ENCODE results near the gene OGDHL. TPM values are rescaled to one million over a fixed set of nuclear protein-coding genes. Genes with fewer than 3 reads are reported as not detected.

Gene OGDHL
- total RNA-seq, 1 experiment from 2014 or later: 22.6 TPM

- no peak overlapping the region for H3T11ph ChIP-seq (ENCODE audit: low read length)
- Mint-ChIP-seq H3K27ac (no peak overlapping the region; a peak in 1 of 7 replicates), H3K36me3 (ENCODE audit: insufficient read depth in 1 of 3, low read depth in 3 of 3) (peaks cover 7 to 12% (median 11%) of the 10 kb centered on the region in 3 experiments; a peak in 5 of 7 replicates), H3K4me1 (no peaks in the 10 kb centered on the region), H3K4me3 (no peak overlapping the region), H3K9me3 (no peaks in the 10 kb centered on the region), H3K27me3 (ENCODE audit: low read depth) (no peaks in the 10 kb centered on the region)
- H2BK12ac ChIP-seq (ENCODE audit: insufficient read length, low read depth, low read length): no peak overlapping the region
- no peak overlapping the region for H3K23ac ChIP-seq (ENCODE audit: insufficient read length, low read depth, low read length)
- no peak overlapping the region for H2AK5ac ChIP-seq (ENCODE audit: insufficient read length, low read length)
- H3K9me3 ChIP-seq (ENCODE audit: control insufficient read depth, low read depth, low read length): no peaks in the 10 kb centered on the region
- H3K27me3 ChIP-seq (ENCODE audit: insufficient read depth, low read length): no peaks in the 10 kb centered on the region
- no peak overlapping the region for H4K8ac ChIP-seq (replicated peaks; ENCODE audit: insufficient read length, low read depth, low read length)
- H3K27ac ChIP-seq (ENCODE audit: insufficient read length, low read depth, low read length): no peak overlapping the region
- DNase-seq: no peak
- H2BK120ac ChIP-seq (ENCODE audit: low read depth, low read length, poor library complexity, severe bottlenecking): no peak overlapping the region
- H4K20me1 ChIP-seq (ENCODE audit: control insufficient read depth, insufficient read depth, insufficient read length): no peaks in the 10 kb centered on the region
- no peak overlapping the region for H3K56ac ChIP-seq (ENCODE audit: insufficient read length, low read depth, low read length)
- no peak overlapping the region for H3K9ac ChIP-seq (ENCODE audit: extremely low read depth, insufficient read length, low read length)
- TF ChIP-seq CTCF (conservative IDR thresholded peaks at IDR 0.05): no peak
- no peak overlapping the region for H2AFZ ChIP-seq (ENCODE audit: low read length)
- H2BK15ac ChIP-seq (ENCODE audit: low read depth, low read length): no peak overlapping the region
- no peaks in the 10 kb centered on the region for H3K79me2 ChIP-seq (ENCODE audit: insufficient read depth, low read length)
- H3K79me1 ChIP-seq (ENCODE audit: insufficient read depth, low read depth, low read length, poor library complexity, severe bottlenecking): no peaks in the 10 kb centered on the region
- H3K4me1 ChIP-seq (ENCODE audit: insufficient read depth, low read length): no peaks in the 10 kb centered on the region
- WGBS (ENCODE audit: extremely low coverage, insufficient read length, low lambda C conversion rate): no CpG with 5 or more reads among the region's 23 CpGs
- H2BK5ac ChIP-seq (ENCODE audit: insufficient read length, low read length): no peak overlapping the region
- H3K23me2 ChIP-seq (ENCODE audit: insufficient read length, low read depth, low read length, poor library complexity, severe bottlenecking): no peaks in the 10 kb centered on the region
- no peak overlapping the region for H3K18ac ChIP-seq (ENCODE audit: insufficient read length, low read depth, low read length)
- H2BK20ac ChIP-seq (ENCODE audit: low read depth, low read length, poor library complexity, severe bottlenecking): no peak overlapping the region
- H3K4ac ChIP-seq (ENCODE audit: low read depth, low read length): no peak overlapping the region
- H4K91ac ChIP-seq (ENCODE audit: insufficient read length, low read depth, low read length): no peak overlapping the region
- H3K14ac ChIP-seq (ENCODE audit: insufficient read depth, low read length): no peak overlapping the region
- no peak overlapping the region for H3K4me2 ChIP-seq (ENCODE audit: insufficient read depth, insufficient read length, low read length)
- no peak overlapping the region for H4K5ac ChIP-seq (ENCODE audit: insufficient read length, low read depth, low read length)
Observed at GRCh38 chr10:49735848-49736563, 26.1 kb downstream of the OGDHL start.

All from H9 (cell line).